Epidermal melanocyte (primary cell): ENCODE results near the gene SLC43A2.
"Not testable (repeated sequence)": the region's sequence is repeated elsewhere in the genome, so short reads cannot be mapped to it uniquely, and the experiment has no call there.

Source experiments
- DNase-seq: peaks from one replicate; pipeline ENCODE4 v3.0.0; 2011; ENCODE audit warnings: low spot score; ENCODE audit not compliant: insufficient read length

SLC43A2 gene

GRCh38 chr17:1563471-1563785 is 65.2 kb downstream of the SLC43A2 start:
- not testable (repeated sequence) for DNase-seq

- DNase-seq, result no peak
Measured at GRCh38 chr17:1562176-1562643, 66.4 kb downstream of the SLC43A2 start.

- no peak for DNase-seq
Measured at GRCh38 chr17:1561420-1562175, 67.0 kb downstream of the SLC43A2 start.

GRCh38 chr17:1560858-1561355 is 67.7 kb downstream of the SLC43A2 start:
- DNase-seq, result no peak

GRCh38 chr17:1560101-1560857 is 68.4 kb downstream of the SLC43A2 start:
- no peak for DNase-seq

GRCh38 chr17:1559047-1560043 is 69.3 kb downstream of the SLC43A2 start:
- peak; percentile 71 for DNase-seq

GRCh38 chr17:1558401-1558800 is 70.2 kb downstream of the SLC43A2 start:
- DNase-seq, result no peak

GRCh38 chr17:1557355-1558095 is 71.1 kb downstream of the SLC43A2 start:
- no peak for DNase-seq

- DNase-seq, result no peak
Measured at GRCh38 chr17:1555651-1556471, 72.8 kb downstream of the SLC43A2 start.

- no peak for DNase-seq
Measured at GRCh38 chr17:1554751-1555540, 73.7 kb downstream of the SLC43A2 start.

GRCh38 chr17:1553354-1554266 is 75.0 kb downstream of the SLC43A2 start:
- DNase-seq, result no peak

GRCh38 chr17:1552932-1553331 is 75.7 kb downstream of the SLC43A2 start:
- no peak for DNase-seq

- DNase-seq, result no peak
Measured at GRCh38 chr17:1551741-1552140, 76.9 kb downstream of the SLC43A2 start.

- no peak for DNase-seq
Measured at GRCh38 chr17:1548032-1548431, 80.6 kb downstream of the SLC43A2 start.

- no peak for DNase-seq
Measured at GRCh38 chr17:1546292-1546922, 82.2 kb downstream of the SLC43A2 start.

GRCh38 chr17:1545618-1546017 is 83.0 kb downstream of the SLC43A2 start:
- DNase-seq, result no peak

GRCh38 chr17:1542316-1542715 is 86.3 kb downstream of the SLC43A2 start:
- DNase-seq, result no peak
